KMS-11 (cell line): ENCODE data around the gene LETM1.

ENCODE experiments used
- H2AFZ ChIP-seq: fragments of 200-600 bp; sonication (generic); 2 replicates; pipeline ENCODE4 v1.6.1; 2016; ENCODE audit warnings: antibody characterized with exemption, mixed run types, low read depth
- H3K27ac ChIP-seq: fragments of 200-600 bp; sonication (generic); 2 replicates; pipeline ENCODE4 v1.6.1; 2016; ENCODE audit warnings: mild to moderate bottlenecking, mixed run types
- H3K27me3 ChIP-seq: fragments of 200-600 bp; sonication (generic); 2 replicates; pipeline ENCODE4 v1.6.1; 2017; ENCODE audit warnings: mild to moderate bottlenecking, low read depth, mixed run types, moderate library complexity; ENCODE audit not compliant: insufficient read depth
- H3K36me3 ChIP-seq: fragments of 200-600 bp; sonication (generic); 2 replicates; pipeline ENCODE4 v1.6.1; 2017; ENCODE audit warnings: mild to moderate bottlenecking, mixed run types; ENCODE audit not compliant: insufficient read depth
- H3K4me1 ChIP-seq: fragments of 200-600 bp; sonication (generic); 2 replicates; pipeline ENCODE4 v1.6.1; 2016; ENCODE audit warnings: mild to moderate bottlenecking, low read depth, mixed run types; ENCODE audit not compliant: poor library complexity, severe bottlenecking
- H3K4me2 ChIP-seq: fragments of 200-600 bp; sonication (generic); 2 replicates; pipeline ENCODE4 v1.7.0; 2016; ENCODE audit warnings: mild to moderate bottlenecking, mixed run types
- H3K4me3 ChIP-seq: fragments of 200-600 bp; sonication (generic); IDR thresholded peaks from 2 replicates; pipeline ENCODE4 v1.6.1; 2017; ENCODE audit warnings: low read depth, low read length, mixed read lengths; ENCODE audit not compliant: insufficient read depth
- H3K79me2 ChIP-seq: fragments of 200-600 bp; sonication (generic); 2 replicates; pipeline ENCODE4 v1.6.1; 2016; ENCODE audit warnings: low read depth, mixed run types; ENCODE audit not compliant: insufficient read depth
- H3K9ac ChIP-seq: fragments of 200-600 bp; sonication (generic); 2 replicates; pipeline ENCODE4 v1.6.1; 2016; ENCODE audit warnings: mild to moderate bottlenecking, mixed run types
- H4K20me1 ChIP-seq: fragments of 200-600 bp; sonication (generic); 2 replicates; pipeline ENCODE4 v1.6.1; 2016; ENCODE audit warnings: mild to moderate bottlenecking, mixed run types; ENCODE audit not compliant: insufficient read depth
- TF ChIP-seq, protein P1 (sequence below): fragments of 200-600 bp; sonication (generic); conservative IDR thresholded peaks from 2 replicates; pipeline ENCODE4 v1.6.1; 2017; ENCODE audit warnings: low read depth, mild to moderate bottlenecking, antibody characterized with exemption, low read length, moderate library complexity, mixed read lengths

Gene LETM1

DNA sequence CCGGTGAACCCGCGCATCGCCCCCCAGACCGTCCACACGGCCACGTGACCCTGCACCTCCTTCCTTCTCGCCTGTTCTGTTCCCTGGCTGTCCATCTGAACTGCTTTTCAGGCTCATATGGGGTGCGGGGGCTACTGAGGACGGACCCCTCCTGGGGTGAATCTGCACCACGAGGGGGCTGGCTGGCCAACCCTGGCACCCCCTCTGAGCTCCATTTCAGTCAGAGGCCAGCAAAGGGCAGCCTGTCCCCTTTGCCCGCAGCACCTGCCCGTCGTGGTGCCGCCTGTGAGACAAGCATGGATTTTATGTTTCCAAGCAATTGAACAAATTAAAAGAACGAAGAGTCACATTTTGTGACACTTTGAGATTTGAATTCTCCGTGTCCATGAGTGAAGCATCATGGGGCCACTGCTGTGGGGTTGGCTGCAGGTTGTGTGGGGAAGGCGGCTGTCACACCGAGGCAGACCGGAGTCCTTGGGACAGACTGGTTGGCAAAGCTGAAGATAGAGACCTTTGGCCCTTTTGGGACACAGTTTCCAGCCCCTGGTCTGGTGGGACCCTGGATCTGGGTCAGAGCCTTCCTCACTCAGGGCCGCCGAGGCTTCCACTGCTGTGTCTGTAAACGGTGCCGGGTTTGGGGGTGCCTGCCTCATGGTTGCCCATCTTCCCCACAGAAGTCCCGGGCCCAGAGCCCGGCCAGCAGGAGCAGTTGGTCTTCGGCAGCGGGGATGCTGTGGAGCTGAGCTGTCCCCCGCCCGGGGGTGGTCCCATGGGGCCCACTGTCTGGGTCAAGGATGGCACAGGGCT is 57.2 kb downstream of the LETM1 start:
- H3K9ac ChIP-seq: peak overlapping the region; percentile 50
- H2AFZ ChIP-seq: no peak overlapping the region
- TF ChIP-seq, protein P1, sequence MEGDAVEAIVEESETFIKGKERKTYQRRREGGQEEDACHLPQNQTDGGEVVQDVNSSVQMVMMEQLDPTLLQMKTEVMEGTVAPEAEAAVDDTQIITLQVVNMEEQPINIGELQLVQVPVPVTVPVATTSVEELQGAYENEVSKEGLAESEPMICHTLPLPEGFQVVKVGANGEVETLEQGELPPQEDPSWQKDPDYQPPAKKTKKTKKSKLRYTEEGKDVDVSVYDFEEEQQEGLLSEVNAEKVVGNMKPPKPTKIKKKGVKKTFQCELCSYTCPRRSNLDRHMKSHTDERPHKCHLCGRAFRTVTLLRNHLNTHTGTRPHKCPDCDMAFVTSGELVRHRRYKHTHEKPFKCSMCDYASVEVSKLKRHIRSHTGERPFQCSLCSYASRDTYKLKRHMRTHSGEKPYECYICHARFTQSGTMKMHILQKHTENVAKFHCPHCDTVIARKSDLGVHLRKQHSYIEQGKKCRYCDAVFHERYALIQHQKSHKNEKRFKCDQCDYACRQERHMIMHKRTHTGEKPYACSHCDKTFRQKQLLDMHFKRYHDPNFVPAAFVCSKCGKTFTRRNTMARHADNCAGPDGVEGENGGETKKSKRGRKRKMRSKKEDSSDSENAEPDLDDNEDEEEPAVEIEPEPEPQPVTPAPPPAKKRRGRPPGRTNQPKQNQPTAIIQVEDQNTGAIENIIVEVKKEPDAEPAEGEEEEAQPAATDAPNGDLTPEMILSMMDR: no peak
- H3K36me3 ChIP-seq: peaks cover 3% of the 10 kb centered on the region; the same call in 1 of the 2 replicates
- no peaks in the 10 kb centered on the region for H3K4me1 ChIP-seq
- H4K20me1 ChIP-seq: no peaks in the 10 kb centered on the region
- H3K4me3 ChIP-seq: no peak overlapping the region
- H3K27ac ChIP-seq: peak overlapping the region; percentile 98
- H3K27me3 ChIP-seq: peaks cover 6% of the 10 kb centered on the region
- H3K79me2 ChIP-seq: peaks cover 26% of the 10 kb centered on the region; the same call in 1 of the 2 replicates
- H3K4me2 ChIP-seq: no peak overlapping the region

DNA sequence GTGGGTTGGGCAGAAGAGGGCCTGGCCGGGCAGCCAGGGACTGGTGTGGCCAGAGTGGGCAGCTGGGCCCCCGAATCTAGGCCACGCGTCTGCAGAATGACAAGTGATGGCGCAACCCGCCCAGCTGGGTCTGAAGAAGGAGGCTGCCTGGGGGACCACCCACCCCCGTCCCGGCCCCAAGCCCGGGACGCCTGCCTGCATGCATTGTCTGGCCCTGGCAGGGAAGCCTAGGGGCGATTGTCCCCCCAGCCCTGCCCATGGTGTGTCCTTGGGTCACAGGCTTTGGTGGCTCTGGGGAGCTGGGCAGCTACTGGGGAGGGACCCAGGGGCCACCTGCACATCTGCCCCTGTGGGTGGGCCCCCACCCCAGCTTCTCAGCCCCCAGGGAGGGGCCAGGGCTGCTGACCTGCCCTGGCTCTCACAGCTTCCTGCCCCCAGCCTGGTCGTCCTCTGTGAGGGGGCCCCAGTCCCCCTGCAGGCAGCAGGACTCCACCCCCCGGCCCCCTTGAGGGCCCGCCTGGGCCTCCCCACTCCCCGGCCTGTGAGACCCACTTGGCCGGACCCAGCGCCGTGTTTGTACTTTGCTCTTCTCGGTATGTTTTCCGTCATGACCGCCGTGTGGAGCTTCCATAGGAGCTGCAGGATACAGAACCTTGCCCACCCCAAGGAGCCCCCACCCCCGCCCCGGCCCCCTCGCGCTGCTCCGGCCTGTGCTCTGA is 57.9 kb downstream of the LETM1 start:
- Histone ChIP-seq H3K4me3 (no peak overlapping the region), H3K27me3 (peaks cover 6% of the 10 kb centered on the region), H3K36me3 (peaks cover 3% of the 10 kb centered on the region; the same call in 1 of the 2 replicates), H3K9ac (peak overlapping the region; percentile 96), H3K4me1 (no peaks in the 10 kb centered on the region), H3K4me2 (no peak overlapping the region), H3K27ac (peak overlapping the region; percentile 98), H2AFZ (no peak overlapping the region), H4K20me1 (no peaks in the 10 kb centered on the region), H3K79me2 (peaks cover 26% of the 10 kb centered on the region; the same call in 1 of the 2 replicates)
- TF ChIP-seq, protein P1: no peak

DNA sequence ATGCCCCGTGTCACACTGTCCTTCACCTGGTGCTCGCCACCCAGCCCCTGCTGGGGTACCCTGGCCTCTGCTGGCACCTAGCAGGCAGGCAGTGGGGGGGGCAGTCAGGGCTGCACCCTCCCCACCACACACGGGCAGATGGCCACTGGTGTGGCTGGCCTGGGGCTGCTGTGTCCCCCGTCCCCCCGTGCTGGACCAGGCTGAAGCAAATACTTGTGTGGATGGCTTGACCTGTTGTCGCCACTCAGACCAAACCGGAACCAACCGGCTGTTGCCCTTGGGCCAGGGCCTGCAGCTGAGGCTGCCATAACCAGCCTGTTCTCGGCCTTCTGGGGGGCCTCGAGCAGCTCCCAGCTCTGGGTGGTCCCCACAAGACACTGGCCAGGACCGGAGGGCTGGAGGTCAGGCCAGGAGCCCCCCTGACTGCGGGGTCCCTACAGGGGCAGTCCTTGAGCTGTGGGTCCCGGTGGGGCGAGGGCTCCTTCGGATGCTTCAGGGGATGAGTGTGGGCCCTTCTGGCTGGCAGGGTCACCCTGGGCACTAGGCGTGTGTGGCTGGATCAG is 58.6 kb downstream of the LETM1 start:
- peak overlapping the region; percentile 96 for H3K9ac ChIP-seq
- peaks cover 26% of the 10 kb centered on the region; the same call in 1 of the 2 replicates for H3K79me2 ChIP-seq
- H3K4me1 ChIP-seq: no peaks in the 10 kb centered on the region
- no peaks in the 10 kb centered on the region for H4K20me1 ChIP-seq
- H2AFZ ChIP-seq: no peak overlapping the region
- TF ChIP-seq, protein P1: no peak
- H3K36me3 ChIP-seq: peaks cover 3% of the 10 kb centered on the region; the same call in 1 of the 2 replicates
- H3K4me3 ChIP-seq: no peak overlapping the region
- peaks cover 6% of the 10 kb centered on the region for H3K27me3 ChIP-seq
- H3K4me2 ChIP-seq: peak overlapping the region; percentile 51; the same call in 1 of the 2 replicates
- H3K27ac ChIP-seq: peak overlapping the region; percentile 98

DNA sequence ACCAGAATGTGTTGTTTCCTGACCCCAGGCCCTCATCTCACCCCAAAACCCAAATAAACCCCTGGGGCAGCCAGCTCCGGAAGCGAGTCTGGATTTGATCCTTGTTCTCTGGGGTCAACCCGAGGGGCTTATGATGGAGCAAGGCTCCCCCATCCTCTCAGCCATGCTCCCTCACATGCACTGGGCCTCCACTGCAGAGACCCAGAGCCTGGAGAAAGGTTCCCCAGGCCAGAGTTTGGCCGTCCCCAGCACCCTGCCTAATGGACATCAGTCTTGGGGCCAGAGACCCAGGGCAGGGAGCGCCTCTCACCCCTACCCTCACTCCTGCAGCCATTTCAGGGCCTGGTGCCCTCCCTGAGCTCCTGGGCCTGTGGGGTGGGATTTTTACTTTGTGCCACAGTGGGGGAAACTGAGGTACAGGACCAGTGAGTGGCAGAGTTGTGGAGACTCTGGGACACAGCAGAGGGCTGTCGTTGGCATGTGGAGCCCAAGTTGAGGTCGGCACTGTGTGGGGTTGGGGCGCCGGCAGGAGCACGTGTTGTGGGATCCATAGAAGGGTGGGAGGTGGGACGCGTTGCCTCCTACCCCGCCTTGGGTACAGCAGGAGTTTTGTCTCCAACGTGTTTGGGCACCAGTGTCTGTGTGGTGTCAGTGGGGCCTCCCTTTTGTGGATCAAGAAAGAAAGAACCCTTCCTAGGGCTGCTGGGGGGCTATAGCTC is 59.3 kb downstream of the LETM1 start:
- H3K79me2 ChIP-seq: peaks cover 26% of the 10 kb centered on the region; the same call in 1 of the 2 replicates
- H3K4me3 ChIP-seq: no peak overlapping the region
- peaks cover 3% of the 10 kb centered on the region; the same call in 1 of the 2 replicates for H3K36me3 ChIP-seq
- no peak overlapping the region for H2AFZ ChIP-seq
- peak overlapping the region; percentile 96 for H3K9ac ChIP-seq
- H3K27ac ChIP-seq: peak overlapping the region; percentile 98
- peak overlapping the region; percentile 51 for H3K4me2 ChIP-seq
- no peaks in the 10 kb centered on the region for H4K20me1 ChIP-seq
- TF ChIP-seq, protein P1: no peak
- peaks cover 6% of the 10 kb centered on the region for H3K27me3 ChIP-seq
- H3K4me1 ChIP-seq: no peaks in the 10 kb centered on the region
